HL-60 (cell line): ENCODE results near the gene PTGES2.

Experiments used
- DNase-seq, 2 experiments: peaks; one replicate each; pipeline ENCODE4 v3.0.0-alpha.2; 2010 to 2020; ENCODE audit warnings: low read depth in 1 of 2, low spot score in 1 of 2
- H3K27ac ChIP-seq: fragments of 250-450 bp; sonication (Bioruptor Pico); replicated peaks from 2 replicates; pipeline ENCODE4 v1.5.1; 2020; ENCODE audit warnings: mild to moderate bottlenecking, moderate library complexity
- H3K27me3 ChIP-seq: fragments of 250-450 bp; sonication (Bioruptor Pico); 2 replicates; pipeline ENCODE4 v1.5.1; 2021; ENCODE audit warnings: mild to moderate bottlenecking, moderate library complexity; ENCODE audit not compliant: insufficient read depth, poor library complexity, severe bottlenecking
- H3K4me3 ChIP-seq: replicated peaks from 2 replicates; pipeline ENCODE4 v1.5.1; 2011; ENCODE audit warnings: mild to moderate bottlenecking, control low read depth, low read length; ENCODE audit not compliant: insufficient read depth
- CTCF ChIP-seq: IDR thresholded peaks from one replicate; pipeline ENCODE4 v1.5.1; 2011; ENCODE audit warnings: low read length, control low read depth, inconsistent platforms; ENCODE audit not compliant: insufficient read depth
- GABPA ChIP-seq: IDR thresholded peaks from 2 replicates; pipeline ENCODE4 v1.6.1; 2012; ENCODE audit warnings: low read depth
- POLR2AphosphoS5 ChIP-seq: IDR thresholded peaks from 2 replicates; pipeline ENCODE4 v1.6.1; 2012; ENCODE audit warnings: low read depth
- REST ChIP-seq: IDR thresholded peaks from 2 replicates; pipeline ENCODE4 v1.6.1; 2012; ENCODE audit warnings: low read depth; ENCODE audit not compliant: insufficient replicate concordance
- SPI1 ChIP-seq: IDR thresholded peaks from 2 replicates; pipeline ENCODE4 v1.6.1; 2012; ENCODE audit warnings: low read depth, mild to moderate bottlenecking, borderline replicate concordance

The PTGES2 gene

GRCh38 chr9:128106181-128106939 lies 21.2 kb downstream of the PTGES2 start:
- H3K27ac ChIP-seq, result no peak overlapping the region
- TF ChIP-seq CTCF, result no peak
- TF ChIP-seq POLR2AphosphoS5, result no peak
- TF ChIP-seq SPI1, result no peak
- TF ChIP-seq REST, result no peak
- TF ChIP-seq GABPA, result no peak
- H3K27me3 ChIP-seq, result no peaks in the 10 kb centered on the region
- no peak for DNase-seq
- no peak overlapping the region for H3K4me3 ChIP-seq

GRCh38 chr9:128105538-128106175 lies 21.9 kb downstream of the PTGES2 start:
- no peak overlapping the region for H3K27ac ChIP-seq
- TF ChIP-seq GABPA, result no peak
- no peak for DNase-seq

GRCh38 chr9:128104171-128104618 lies 23.3 kb downstream of the PTGES2 start:
- Histone ChIP-seq H3K27me3 (no peaks in the 10 kb centered on the region), H3K27ac (no peak overlapping the region), H3K4me3 (no peak overlapping the region)
- DNase-seq, result no peak
- TF ChIP-seq REST, result no peak
- TF ChIP-seq GABPA, result no peak
- TF ChIP-seq CTCF, result no peak
- TF ChIP-seq SPI1, result no peak
- TF ChIP-seq POLR2AphosphoS5, result no peak

More at GRCh38 chr9:128105538-128106175, 21.9 kb downstream of the PTGES2 start:
- Histone ChIP-seq H3K27me3 (no peaks in the 10 kb centered on the region), H3K4me3 (no peak overlapping the region)

GRCh38 chr9:128103589-128103962 lies 24.0 kb downstream of the PTGES2 start:
- H3K4me3 ChIP-seq, result no peak overlapping the region
- no peak overlapping the region for H3K27ac ChIP-seq
- no peak for TF ChIP-seq CTCF
- no peak for TF ChIP-seq REST
- no peak for TF ChIP-seq POLR2AphosphoS5
- no peak for TF ChIP-seq GABPA
- no peak for TF ChIP-seq SPI1
- DNase-seq, result no peak
- no peaks in the 10 kb centered on the region for H3K27me3 ChIP-seq
